GM21786 (cell line): ENCODE results near the gene BNIP5.
"Not testable (repeated sequence)": the region's sequence is repeated elsewhere in the genome, so short reads cannot be mapped to it uniquely, and the experiment has no call there.

ENCODE experiments used
- ATAC-seq: cut with Tn5 transposase; IDR thresholded peaks from one replicate; pipeline ENCODE4 v1.9.1; 2021; ENCODE audit not compliant: unreplicated experiment

The BNIP5 gene

GRCh38 chr6:36367743-36368142 is 31.1 kb upstream of the BNIP5 start:
- ATAC-seq: no peak

GRCh38 chr6:36364669-36365479 is 28.2 kb upstream of the BNIP5 start:
- peak; percentile 42 for ATAC-seq

GRCh38 chr6:36364061-36364635 is 27.5 kb upstream of the BNIP5 start:
- not testable (repeated sequence) for ATAC-seq

- ATAC-seq: not testable (repeated sequence)
These were observed 26.7 kb upstream of the BNIP5 start for GRCh38 chr6:36363371-36363752.

- ATAC-seq: no peak
These were observed 26.1 kb upstream of the BNIP5 start for GRCh38 chr6:36362551-36363370.

GRCh38 chr6:36361071-36361470 is 24.4 kb upstream of the BNIP5 start:
- no peak for ATAC-seq

GRCh38 chr6:36360241-36361054 is 23.8 kb upstream of the BNIP5 start:
- ATAC-seq: peak; percentile 38

- ATAC-seq: peak; percentile 44
These were observed 21.7 kb upstream of the BNIP5 start for GRCh38 chr6:36358226-36358915.

- peak; percentile 37 for ATAC-seq
These were observed 21.2 kb upstream of the BNIP5 start for GRCh38 chr6:36357872-36358225.

GRCh38 chr6:36355819-36356218 is 19.1 kb upstream of the BNIP5 start:
- ATAC-seq: no peak

GRCh38 chr6:36353411-36353915 is 16.8 kb upstream of the BNIP5 start:
- no peak for ATAC-seq

- ATAC-seq: no peak
These were observed 15.9 kb upstream of the BNIP5 start for GRCh38 chr6:36352477-36353157.

- ATAC-seq: no peak
These were observed 14.2 kb upstream of the BNIP5 start for GRCh38 chr6:36350681-36351571.

GRCh38 chr6:36350082-36350481 is 13.4 kb upstream of the BNIP5 start:
- ATAC-seq: no peak

- no peak for ATAC-seq
These were observed 12.6 kb upstream of the BNIP5 start for GRCh38 chr6:36349240-36349639.

- no peak for ATAC-seq
These were observed 10.9 kb upstream of the BNIP5 start for GRCh38 chr6:36347621-36348020.

GRCh38 chr6:36346486-36347273 is 10.0 kb upstream of the BNIP5 start:
- no peak for ATAC-seq
